ENCODE measurements around the gene NEU2.

Gene NEU2

DNA sequence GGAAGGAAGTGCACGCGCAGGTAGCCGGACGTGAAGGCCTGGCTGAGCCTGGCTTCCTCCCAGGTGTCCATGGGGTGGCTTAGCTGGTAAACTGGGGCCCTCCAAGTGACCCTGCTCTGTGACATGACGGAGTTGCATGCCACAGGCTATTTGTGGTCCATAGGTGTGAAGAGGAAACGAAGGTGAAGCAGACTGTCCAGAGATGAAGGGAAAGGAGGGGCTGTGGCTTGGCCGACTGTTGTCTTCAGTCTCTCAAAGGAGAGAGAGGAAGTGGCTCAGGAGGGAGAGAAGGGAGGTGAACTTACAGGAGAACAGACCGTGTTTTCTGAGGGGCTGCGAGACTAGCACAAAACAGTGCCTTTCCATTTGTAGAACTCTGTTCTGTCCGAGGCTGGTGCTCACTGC, 47.0 kb downstream of the NEU2 start:
- no peak for DNase-seq (ENCODE audit: low read depth)

DNA sequence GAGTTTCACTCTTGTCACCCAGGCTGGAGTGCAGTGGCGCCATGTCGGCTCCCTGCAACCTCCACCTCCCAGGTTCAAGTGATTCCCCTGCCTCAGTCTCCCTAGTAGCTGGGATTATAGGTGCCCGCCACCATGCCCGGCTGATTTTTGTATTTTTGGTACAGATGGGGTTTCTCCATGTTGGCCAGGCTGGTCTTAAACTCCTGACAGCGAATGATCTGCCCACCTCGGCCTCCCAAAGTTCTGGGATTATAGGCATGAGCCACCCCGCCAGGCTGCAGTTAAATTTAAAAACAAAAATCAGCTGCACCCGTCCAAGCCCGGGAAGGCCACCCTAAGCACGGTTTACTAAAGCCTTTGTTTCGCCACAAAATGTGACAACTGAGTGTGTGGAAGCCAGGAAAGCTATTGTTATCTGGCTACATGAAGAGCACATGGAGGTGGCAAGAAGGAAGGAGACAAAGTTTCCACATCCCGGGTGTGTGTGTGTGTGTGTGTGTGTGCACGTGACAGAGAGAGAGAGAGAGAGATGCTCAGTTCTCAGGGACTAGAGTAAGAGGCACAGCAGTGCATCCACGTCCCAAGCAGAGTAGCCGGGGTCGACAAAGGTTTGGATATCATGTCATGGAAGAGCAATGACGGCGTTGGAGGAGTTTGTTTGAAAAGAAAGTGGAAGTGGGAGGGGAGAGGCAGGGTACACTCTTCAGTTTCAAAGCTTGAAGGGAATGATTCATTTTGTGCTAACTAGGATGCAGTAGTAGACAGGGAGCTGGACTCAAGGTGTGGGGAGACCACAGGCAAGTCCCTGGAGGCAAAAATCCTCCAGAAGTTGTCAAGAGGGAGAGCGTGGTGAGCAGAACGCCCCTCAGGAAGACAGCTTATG, 47.7 kb downstream of the NEU2 start:
- no peak for DNase-seq (ENCODE audit: low read depth)

DNA sequence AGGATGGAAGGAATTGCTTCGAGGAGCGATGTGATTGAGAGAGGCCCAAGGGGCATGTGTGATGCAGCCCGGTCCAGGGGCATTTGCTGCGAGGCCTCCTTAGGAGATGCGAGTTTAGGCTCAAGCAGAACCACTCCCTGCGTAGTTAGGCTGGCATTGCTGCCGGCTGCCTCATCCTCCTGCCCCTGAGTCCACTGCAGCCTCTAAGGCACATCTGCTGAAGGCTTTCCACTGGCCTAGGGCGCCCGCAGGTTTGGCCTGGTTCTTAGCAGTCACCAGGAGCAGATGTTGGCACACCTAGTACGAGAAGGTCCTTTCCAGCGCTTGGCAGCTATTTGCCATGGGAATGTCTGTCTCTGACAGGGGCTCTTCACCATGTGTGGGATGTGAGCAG, 48.4 kb downstream of the NEU2 start:
- no peak for DNase-seq (ENCODE audit: low read depth)

DNA sequence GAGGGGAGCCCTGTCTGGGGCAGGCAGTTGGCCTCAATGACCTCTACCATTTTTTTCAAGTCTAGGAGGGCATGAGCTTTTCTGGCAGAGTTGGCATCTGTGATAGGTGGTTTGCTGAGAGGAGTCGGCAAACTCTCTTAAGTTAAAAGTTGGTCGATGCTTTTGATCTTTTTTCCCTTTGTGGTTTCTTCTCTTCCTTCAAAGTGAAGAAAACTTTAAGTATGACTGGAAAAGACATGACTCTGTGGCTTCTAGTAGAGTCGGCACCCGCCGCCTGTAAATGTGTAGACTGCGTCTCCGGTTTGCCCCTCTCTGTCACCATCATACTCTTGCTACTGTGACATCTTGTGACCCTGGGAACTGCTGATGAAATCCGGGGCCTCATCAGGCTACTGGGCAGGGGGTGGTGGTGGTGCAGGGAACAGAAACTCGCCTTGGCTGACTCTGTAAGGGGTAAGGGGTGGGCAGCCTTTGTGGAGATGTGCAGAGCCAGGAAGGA, 48.8 kb downstream of the NEU2 start:
- no peak for DNase-seq (ENCODE audit: low read depth)

DNA sequence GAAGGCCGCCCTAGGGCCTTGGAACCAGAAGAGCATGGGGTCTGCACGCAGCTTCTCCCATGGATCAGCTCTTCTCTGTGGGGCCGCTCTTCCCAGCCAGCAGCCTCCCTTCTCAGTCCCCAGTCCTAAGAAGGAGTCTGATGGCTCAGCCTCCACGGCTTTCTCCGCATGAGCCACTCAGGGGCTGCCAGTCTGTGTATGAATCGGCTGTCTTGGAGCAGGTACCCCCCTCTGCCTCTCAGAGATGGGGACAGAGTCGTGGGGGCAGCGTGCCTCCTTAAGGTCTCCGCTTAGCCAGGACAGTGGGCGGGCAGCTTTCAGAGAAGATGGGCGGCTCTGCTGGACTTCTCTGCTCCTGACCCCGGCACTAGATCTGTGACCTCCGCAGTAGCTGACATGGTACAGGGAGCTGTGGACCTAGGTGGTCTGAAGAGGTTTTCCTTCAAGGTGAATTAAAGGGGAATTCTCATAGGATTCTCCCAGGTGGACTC, 49.3 kb downstream of the NEU2 start:
- DNase-seq (ENCODE audit: low read depth), result no peak

DNA sequence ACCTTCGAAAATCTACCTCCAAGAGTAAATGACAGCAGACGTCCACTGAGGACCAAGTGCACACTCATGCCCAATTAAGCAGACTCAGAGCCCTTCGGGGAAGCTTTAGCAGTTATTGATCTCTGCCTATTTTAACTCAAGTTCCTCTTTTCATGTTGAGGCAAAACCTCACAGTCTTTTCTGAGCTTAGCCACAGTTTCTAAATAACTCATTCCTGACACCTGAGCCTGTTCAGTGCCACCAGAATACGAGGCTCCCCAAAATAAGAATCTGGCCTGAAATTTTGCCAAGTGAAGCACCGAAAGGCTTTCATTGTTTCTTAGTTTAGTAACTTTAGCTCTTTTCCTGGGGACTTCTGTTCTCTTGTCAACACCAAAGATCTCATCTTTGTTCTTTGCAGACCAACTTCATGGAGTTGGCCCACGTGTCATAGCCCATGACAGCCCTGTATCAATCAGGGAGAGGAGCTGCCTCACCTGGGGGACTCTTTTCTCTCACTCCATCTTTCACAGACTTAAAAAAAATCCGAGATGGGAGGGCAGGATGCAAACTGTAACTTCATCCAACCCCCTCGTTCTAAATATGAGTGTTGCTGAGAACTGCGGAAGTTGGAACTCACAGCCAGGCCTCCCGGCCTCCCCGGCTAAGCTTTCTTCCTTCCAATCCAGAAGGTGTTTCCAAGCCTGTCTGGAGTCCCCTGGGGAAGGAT, 49.9 kb downstream of the NEU2 start:
- DNase-seq (ENCODE audit: low read depth), result no peak

DNA sequence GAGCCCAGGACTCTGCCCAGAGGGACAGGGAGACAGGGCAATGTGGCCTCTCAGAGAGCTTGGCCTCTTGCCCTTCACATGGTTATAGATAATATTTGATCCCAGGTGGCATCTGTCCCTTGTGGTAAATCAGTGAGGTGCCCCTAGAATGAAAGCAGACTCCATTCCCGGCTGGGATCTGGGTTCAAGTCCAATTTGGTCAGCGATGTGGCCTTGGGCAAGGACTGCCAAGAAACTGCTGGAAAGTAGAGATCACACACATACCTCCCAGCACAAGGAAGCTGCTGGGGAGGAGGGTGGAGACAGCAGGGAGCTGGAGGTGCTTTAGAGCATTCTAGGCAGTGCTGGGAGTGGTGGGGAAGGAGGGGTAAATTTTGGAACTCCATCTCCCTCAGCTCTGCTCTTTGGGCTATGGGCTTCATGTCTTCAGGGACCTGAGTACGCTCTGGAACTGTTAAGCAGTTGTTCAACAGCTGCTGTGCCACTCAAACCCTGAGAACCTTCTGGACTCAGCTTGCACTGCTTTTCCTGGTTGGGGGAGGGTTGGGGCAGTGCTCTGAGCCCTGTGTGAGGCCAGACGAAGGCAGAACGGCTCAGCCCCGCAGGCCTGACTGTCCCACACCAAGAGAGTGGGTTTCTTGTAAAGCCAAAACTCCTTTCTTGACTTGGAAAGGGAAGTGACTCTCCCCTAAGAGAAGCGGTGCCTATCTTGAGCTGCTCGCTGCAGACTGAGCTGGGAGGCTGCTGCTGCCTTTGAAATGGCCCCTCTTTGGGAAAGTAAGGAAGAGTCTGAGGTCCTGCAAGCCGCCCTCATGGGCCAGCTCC, 50.7 kb downstream of the NEU2 start:
- DNase-seq (ENCODE audit: low read depth), result no peak

DNA sequence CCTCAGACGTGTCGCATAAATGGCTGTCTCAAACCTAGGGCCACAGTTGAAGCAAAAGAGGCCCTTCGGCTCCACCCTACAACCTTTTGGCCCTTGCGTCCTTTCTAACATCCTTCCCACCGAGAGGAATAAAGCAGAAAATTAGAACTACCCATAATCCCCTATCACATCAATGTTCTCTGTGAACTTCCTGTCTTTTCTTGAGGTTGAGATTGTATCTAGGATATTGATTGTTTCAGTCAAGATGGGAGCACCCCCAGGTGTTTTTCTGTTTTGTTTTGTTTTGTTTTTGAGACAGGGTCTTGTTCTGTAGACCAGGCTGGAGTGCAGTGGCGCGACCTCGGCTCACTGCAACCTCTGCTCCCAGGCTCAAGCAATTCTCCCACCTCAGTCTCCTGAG, 51.3 kb downstream of the NEU2 start:
- DNase-seq (ENCODE audit: low read depth), result no peak

DNA sequence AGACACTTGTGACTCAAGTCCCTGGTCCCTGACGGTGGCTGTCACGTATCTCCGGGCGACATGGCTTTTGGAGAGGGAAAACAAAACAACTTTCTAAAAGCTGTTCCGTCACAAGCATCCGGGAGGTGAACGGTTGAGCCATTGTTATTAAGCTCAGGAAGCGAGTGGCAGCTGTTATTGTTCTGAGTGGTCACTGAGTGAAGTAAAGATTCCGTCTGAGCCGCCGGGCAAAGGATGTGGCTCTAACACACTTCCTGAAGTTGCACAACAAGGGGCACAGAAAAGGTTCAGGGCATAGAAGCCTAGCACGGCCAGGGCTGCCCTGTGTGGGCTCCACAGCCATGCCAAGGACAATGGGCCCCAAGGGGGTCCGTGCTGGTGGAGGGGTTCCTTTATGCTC, 52.0 kb downstream of the NEU2 start:
- no peak for DNase-seq (ENCODE audit: low read depth)

Data from stimulated activated CD8-positive, alpha-beta memory T cell treated with anti-CD3 and anti-CD28 coated beads, Interleukin-4, amount 100 ng/mL, for 24 hours (primary cell).